GM18502 (cell line): ENCODE data around the gene PNMA8B.

ENCODE experiments used
- ATAC-seq: cut with Tn5 transposase; IDR thresholded peaks from one replicate; pipeline ENCODE4 v1.9.1; 2021; ENCODE audit warnings: mild to moderate bottlenecking; ENCODE audit not compliant: unreplicated experiment, poor library complexity

Gene PNMA8B

DNA sequence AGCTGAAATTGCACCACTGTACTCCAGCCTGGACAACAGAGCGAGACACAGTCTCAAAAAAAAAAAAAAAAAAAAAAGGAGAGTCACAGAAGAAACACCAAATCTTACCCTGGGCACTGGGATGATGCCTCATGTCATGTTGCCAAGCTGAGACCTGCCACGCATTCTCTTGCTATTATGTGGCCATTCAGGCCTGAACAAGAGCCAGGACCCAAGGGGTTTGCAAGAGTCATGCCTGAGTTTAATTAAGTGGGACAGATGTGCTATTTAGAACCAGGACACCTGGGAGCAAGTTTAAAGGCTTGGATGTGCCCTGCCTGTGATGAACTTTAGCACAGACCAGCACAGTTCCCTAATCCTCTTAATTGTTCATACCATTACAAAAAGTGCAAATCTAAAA is 34.1 kb downstream of the PNMA8B start:
- no peak for ATAC-seq

DNA sequence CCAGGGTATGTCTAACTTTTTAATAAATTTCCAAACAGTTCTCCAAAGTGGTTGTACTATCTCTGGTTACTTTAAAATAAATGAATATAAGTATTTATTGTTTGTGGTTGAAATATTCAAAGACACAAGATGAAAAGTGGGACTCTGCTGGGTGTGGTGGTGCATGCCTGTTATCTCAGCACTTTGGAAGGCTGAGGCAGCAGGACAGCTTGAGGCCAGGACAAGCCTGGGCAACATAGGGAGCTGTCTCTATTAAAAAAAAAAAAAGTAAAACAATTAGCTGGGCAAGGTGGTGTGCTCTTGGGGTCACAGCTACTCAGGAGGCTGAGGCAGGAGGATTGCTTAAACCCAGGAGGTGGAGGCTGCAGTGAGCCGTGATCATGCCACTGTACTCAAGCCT is 34.7 kb downstream of the PNMA8B start:
- ATAC-seq: no peak

DNA sequence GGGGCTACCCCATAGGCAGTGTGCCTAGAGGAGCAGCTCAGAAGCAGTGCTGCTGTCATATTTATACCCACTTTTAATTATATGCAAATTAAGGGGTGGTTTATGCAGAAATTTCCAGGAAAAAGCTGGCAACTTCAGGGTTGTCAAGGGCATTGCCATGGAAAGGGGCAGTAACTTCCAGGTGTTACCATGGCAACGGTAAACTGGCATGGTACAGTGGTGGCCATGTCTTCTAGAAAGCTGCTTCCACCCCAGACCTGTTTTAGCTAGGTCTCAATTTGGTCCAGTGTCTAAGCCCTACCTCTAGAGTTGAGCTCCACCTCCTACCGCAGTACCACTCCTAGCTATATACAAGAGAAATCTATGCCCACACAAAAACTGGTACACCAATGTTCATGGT is 35.6 kb downstream of the PNMA8B start:
- no peak for ATAC-seq

DNA sequence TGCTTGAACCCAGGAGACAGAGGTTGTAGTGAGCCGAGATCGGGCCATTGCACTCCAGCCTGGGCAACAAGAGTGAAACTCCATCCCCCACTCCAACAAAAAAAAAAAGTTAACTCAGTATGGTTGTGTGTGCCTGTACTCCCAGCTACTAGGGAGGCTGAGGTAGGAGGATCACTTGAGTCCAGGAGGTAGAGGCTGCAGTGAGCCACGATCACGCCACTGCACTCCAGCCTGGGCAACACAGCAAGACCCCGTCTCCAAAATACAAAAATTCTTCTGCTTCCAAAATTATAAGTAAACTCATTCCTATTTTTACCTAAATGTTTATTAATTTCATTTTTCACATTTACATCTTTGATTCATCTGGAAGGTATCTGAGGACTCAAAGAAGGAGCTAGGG is 38.7 kb downstream of the PNMA8B start:
- no peak for ATAC-seq

DNA sequence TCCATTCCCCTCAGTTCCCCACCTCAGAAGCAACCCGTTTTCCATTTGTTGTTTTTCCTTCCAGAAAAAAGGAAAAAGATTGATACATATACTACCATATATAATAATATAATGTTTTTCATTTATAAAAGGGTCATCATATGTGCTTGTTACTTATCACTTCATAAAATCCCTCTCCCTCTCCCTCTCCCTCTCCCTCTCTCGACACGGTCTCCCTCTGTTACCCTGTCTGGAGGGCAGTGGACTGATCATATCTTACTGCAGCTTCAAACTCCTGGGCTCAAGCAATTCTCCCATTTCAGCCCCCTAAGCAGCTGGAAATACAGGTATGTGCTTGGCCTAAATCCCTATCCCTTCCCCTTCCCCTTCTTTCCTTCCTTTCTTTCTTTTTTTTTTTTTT is 41.4 kb downstream of the PNMA8B start:
- no peak for ATAC-seq

DNA sequence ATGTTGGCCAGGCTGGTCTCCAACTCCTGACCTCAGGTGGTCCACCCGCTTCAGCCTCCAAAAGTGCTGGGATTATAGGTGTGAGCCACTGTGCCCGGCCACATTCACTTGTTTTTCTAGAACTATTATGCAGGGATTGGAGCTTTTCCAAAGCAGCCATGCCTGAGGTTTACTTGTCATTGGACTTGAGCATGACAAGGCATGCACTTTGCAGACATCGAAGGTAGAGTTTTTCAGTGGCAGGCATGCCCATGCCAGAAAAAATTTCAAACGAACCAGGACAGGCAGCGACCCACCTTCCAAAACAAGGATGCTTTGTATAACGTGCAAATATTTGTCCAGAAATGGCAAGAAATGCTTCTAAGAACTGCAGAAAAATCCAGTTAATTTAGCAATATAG is 42.0 kb downstream of the PNMA8B start:
- ATAC-seq: no peak

DNA sequence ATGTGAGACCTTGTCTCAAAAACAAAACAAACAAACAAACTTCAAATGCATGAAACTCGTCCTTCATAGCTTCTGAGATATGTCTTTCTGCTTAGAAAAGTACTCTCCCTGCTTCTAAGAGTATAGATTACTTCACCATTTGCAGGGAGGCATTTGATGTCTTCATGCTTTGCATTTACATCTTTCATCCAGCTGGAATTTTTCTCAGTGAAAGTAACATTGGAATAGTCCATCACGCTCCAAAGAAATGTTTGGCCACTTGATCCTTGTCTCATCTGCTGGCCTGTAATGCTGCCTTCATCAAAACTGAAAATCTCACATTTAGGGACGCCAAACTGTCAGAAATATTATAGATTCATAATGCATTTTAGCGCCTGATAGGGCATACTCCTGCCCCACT is 43.5 kb downstream of the PNMA8B start:
- ATAC-seq: no peak

DNA sequence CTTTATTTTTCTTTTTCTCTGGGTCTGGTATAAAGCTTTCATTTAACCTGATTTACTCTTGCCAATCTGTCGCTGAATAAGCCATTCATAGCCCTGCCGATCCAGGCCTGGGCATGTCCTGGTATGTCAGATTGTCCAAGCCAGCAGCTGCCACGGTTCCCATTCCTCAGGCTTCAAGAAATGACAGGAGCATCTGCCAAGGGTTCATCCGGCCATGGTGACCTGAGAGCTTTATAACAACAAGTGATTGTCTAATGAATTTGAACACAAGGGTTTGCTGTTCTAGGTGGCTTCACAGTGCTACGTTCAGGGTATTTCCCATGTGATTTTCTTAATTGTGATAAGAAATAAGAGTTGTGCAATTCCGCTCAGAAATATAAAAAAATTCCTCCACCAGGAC is 44.3 kb downstream of the PNMA8B start:
- ATAC-seq: no peak

DNA sequence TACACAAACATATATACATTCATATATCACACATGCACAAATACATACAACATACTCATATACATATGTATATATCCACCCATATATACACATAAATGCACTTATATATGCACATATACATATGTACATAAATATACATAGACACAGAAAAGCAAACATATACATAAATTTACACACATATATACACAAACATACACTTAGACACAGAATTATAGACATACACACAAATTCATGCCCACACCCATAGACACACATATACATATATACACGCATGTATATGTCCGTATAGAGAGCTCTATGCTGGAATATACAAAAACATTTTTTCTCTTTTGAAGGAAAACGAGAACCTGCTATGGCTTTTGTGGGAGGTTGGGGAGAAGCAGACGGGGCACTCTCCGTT is 44.9 kb downstream of the PNMA8B start:
- ATAC-seq: no peak

DNA sequence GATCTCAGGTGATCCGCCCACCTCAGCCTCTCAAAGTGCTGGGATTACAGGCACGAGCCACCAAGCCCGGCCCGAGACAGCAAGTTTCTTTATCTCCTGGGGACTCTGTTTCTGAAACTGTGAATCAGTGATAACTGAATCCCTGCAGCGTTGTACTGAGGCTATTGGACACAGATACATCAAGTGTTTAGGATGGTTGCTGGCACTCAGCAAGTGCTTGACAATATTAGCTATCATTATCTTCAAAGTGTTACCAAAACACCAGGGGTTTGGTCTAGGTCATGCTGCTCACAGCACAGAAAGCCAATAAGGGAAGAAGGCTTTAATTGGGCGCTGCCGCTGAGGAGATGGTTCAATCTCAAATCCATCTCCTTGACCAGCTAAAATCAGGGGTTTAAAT is 46.4 kb downstream of the PNMA8B start:
- no peak for ATAC-seq

DNA sequence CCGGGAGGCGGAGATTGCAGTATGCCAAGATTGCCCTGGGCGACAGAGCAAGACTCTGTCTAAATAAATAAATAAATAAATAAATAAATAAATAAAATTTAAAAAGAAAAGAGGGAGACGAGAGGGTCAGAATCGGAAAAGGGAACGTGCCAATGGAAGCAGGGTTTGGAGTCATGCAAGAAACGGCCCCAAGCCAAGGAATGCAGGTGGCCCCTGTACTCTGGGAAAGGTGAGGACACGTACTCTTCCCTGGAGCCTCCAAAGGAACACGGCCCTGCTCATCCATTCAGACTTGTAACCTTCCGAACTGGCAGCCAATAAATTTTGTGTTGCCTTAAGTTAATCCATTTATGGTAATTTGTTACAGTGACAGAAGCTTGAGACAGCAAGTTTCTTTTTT is 47.1 kb downstream of the PNMA8B start:
- no peak for ATAC-seq

DNA sequence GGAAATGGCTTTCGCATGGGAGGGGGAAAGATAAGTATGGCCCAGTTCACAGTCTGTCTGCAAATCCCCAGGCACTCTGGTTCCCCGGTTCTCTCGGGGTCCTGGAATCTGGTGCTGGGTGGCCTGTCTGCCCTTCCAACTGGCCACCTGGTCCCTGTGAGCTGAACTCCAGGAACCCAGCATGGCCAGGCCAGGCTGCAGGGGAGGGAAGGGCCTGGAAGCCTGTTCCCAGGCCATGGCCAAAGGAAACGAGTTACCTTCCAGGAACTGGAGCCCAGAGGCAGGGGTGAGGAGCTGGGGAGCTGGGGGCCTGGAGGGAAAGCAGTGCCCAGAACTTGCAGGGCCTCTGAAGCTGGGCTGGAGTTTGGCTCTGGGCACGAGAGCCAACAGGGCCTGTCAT is 47.8 kb downstream of the PNMA8B start:
- ATAC-seq: no peak

DNA sequence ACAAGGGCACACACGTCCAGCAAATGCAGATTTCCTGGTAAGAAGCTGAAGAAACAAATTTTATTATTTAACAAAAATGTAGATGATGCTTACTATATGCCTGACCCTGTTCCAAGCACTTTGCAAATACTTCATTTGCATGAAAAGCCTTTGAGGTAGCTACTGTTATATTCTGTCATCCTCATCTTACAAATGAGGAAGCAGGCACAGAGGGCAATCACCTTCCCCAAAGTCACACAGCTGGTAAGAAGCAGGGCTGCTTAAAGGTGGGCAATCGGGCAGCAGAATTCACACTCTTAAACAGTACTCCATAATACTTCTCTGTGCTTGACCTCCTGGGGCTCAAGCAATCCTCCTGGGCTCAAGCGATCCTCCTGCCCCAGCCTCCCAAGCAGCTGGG is 48.7 kb downstream of the PNMA8B start:
- ATAC-seq: no peak

DNA sequence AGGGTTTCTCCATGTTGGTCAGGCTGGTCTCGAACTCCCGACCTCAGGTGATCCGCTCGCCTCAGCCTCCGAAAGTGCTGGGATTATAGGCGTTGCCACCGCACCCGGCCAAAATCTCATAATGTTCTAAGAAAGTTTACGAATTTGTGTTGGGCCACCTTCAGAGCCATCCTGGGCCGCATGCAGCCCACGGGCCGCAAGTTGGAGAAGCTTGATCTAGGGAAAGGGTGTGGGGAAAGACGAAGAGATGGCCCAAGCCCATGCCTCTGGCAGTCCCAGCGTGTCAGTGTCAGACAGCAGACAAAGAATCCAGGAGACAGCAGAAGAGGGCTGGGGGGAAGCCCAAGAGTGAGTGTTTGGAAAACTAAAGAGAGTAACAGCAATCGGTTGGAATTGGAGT is 49.6 kb downstream of the PNMA8B start:
- no peak for ATAC-seq

DNA sequence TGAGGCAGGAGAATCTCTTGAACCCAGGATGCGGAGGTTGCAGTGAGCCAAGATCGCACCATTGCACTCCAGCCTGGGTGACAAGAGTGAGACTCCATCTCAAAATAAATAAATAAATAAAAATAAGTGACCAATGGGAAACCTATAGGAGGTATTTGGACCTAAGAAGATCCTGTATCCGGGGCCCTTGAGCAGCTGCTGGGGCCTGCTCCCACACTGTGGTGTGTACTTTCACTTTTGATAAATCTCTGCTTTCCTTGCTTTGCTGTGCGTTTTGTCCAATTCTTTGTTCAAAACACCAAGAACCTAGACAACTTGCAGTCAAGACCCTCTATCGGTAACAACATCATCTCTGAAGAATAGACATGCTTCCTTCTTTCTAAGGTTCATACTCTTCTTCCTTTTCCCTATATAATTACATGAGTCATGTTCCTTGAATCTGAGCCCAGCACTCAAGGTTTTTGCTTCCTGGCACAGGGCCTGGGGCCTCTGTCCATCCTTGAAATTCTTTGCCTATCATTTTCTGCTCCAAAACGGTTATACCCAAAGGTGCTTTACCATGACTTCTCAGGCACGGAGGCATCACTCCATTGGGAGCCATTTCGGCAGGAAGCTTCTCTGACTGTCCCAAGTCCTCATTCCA is 52.7 kb downstream of the PNMA8B start:
- no peak for ATAC-seq

DNA sequence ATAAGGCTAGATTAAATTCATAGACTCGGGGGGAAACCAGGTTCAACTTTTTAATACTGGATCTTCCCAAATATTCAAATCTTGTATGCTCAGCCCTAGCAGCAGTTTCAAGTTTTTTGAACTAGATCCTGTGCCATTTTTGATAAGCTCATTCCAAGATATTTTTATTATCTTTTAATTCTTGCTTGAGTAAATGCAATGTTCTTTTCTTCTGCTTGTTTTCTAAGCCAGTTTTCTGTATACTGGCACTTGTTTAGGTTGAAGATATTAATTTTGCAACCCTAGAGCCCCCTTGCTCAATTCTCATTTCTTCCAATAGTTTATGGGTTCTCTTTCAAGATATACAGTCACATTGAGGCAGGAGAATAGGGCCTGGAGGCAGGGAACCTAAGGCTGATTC is 53.8 kb downstream of the PNMA8B start:
- ATAC-seq: no peak
